Hepatocyte (in vitro differentiated cells): ENCODE results near the gene CDCA7. TPM values are rescaled to one million over a fixed set of nuclear protein-coding genes. Genes with fewer than 3 reads are reported as not detected.

Experiments
- DNase-seq: peaks from one replicate; pipeline ENCODE4 v3.0.0-alpha.2; 2016; ENCODE audit warnings: low spot score
- H2AFZ ChIP-seq: fragments of 200-600 bp; sonication (generic); 2 replicates; pipeline ENCODE4 v1.6.0; 2016; ENCODE audit warnings: antibody characterized with exemption, mild to moderate bottlenecking
- H3K27ac ChIP-seq: fragments of 200-600 bp; sonication (generic); 2 replicates; pipeline ENCODE4 v1.5.1; 2016; ENCODE audit warnings: mild to moderate bottlenecking
- H3K27me3 ChIP-seq: fragments of 200-600 bp; sonication (generic); 2 replicates; pipeline ENCODE4 v1.6.1; 2016
- H3K36me3 ChIP-seq: fragments of 200-600 bp; sonication (generic); replicated peaks from 2 replicates; pipeline ENCODE4 v1.5.1; 2016; ENCODE audit warnings: low read depth; ENCODE audit not compliant: insufficient read depth
- H3K4me1 ChIP-seq: fragments of 200-600 bp; sonication (generic); 2 replicates; pipeline ENCODE4 v1.5.1; 2016; ENCODE audit warnings: mild to moderate bottlenecking, moderate library complexity; ENCODE audit not compliant: insufficient read depth
- H3K4me2 ChIP-seq: fragments of 200-600 bp; sonication (generic); 2 replicates; pipeline ENCODE4 v1.6.0; 2016
- H3K4me3 ChIP-seq: fragments of 200-600 bp; sonication (generic); 2 replicates; pipeline ENCODE4 v1.5.1; 2016; ENCODE audit warnings: mild to moderate bottlenecking
- H3K79me2 ChIP-seq: fragments of 200-600 bp; sonication (generic); 2 replicates; pipeline ENCODE4 v1.6.0; 2017; ENCODE audit warnings: mild to moderate bottlenecking
- H3K9me2 ChIP-seq: fragments of 200-600 bp; sonication (generic); replicated peaks from 2 replicates; pipeline ENCODE4 v1.6.0; 2017; ENCODE audit warnings: mild to moderate bottlenecking; ENCODE audit not compliant: insufficient read depth
- H3K9me3 ChIP-seq: fragments of 200-600 bp; sonication (generic); 2 replicates; pipeline ENCODE4 v1.5.1; 2016; ENCODE audit warnings: low read depth, mild to moderate bottlenecking
- H4K20me1 ChIP-seq: fragments of 200-600 bp; sonication (generic); 2 replicates; pipeline ENCODE4 v1.6.0; 2016; ENCODE audit warnings: mild to moderate bottlenecking; ENCODE audit not compliant: insufficient read depth, poor library complexity, severe bottlenecking
- CTCF ChIP-seq: fragments of 200-600 bp; sonication (generic); IDR thresholded peaks from 2 replicates; pipeline ENCODE4 v1.5.1; 2016; ENCODE audit warnings: antibody characterized with exemption, mild to moderate bottlenecking; ENCODE audit not compliant: poor library complexity
- EZH2 ChIP-seq: fragments of 200-600 bp; sonication (generic); IDR thresholded peaks from 2 replicates; pipeline ENCODE4 v1.6.1; 2016; ENCODE audit warnings: antibody characterized with exemption, mild to moderate bottlenecking, borderline replicate concordance
- EZH2phosphoT487 ChIP-seq: fragments of 200-600 bp; sonication (generic); IDR thresholded peaks from one replicate; pipeline ENCODE4 v1.6.1; 2018; ENCODE audit warnings: antibody characterized with exemption, mild to moderate bottlenecking, low read depth, moderate library complexity; ENCODE audit not compliant: unreplicated experiment, severe bottlenecking
- WGBS: methylation state at CpG from one replicate; pipeline ENCODE4 v1.1.6; 2016; ENCODE audit warnings: low lambda C conversion rate; ENCODE audit errors: missing lambda C conversion rate; 5-methylcytosine and 5-hydroxymethylcytosine counted together
- polyA plus RNA-seq: library from polyadenylated mRNA; unstranded; fragments of >200 nt; fragmentation: Nextera tagmentation; extraction: Ambion mirVana; gene quantifications from 2 replicates; pipeline ENCODE4 v1.2.1, GENCODE V29; 2016
- total RNA-seq: library from RNA; depleted of rRNA; stranded (reverse); fragments of >200 nt; gene quantifications from 2 replicates; pipeline ENCODE4 v1.2.3, GENCODE V29; 2014

CDCA7 gene
- total and polyA plus RNA-seq, 2 experiments from 2014 or later = 4.9 to 8.7 TPM

- H3K36me3 ChIP-seq = no peaks in the 10 kb centered on the region
- no peak for TF ChIP-seq EZH2phosphoT487
- no peak for TF ChIP-seq EZH2
- TF ChIP-seq CTCF = no peak
- no peak overlapping the region for H3K4me3 ChIP-seq
- H2AFZ ChIP-seq = no peak overlapping the region
- H3K9me3 ChIP-seq = no peaks in the 10 kb centered on the region
- H3K9me2 ChIP-seq = no peaks in the 10 kb centered on the region
- no peak overlapping the region for H3K27ac ChIP-seq
- no peaks in the 10 kb centered on the region for H4K20me1 ChIP-seq
- peaks cover 3% of the 10 kb centered on the region for H3K4me1 ChIP-seq
- H3K79me2 ChIP-seq = no peaks in the 10 kb centered on the region
- H3K4me2 ChIP-seq = no peak overlapping the region
- H3K27me3 ChIP-seq = no peaks in the 10 kb centered on the region
- DNase-seq = no peak
- WGBS = 96% methylated on average over 5 of the region's 5 CpGs
These were observed 35.4 kb downstream of the CDCA7 start for GRCh38 chr2:173390036-173390435.

- Histone ChIP-seq H3K4me2 (no peak overlapping the region), H3K27ac (no peak overlapping the region), H3K27me3 (no peaks in the 10 kb centered on the region), H3K4me1 (no peaks in the 10 kb centered on the region), H2AFZ (no peak overlapping the region), H3K36me3 (no peaks in the 10 kb centered on the region), H4K20me1 (no peaks in the 10 kb centered on the region), H3K79me2 (no peaks in the 10 kb centered on the region), H3K4me3 (no peak overlapping the region), H3K9me3 (no peaks in the 10 kb centered on the region), H3K9me2 (no peaks in the 10 kb centered on the region)
- 73% methylated on average over 5 of the region's 5 CpGs for WGBS
- DNase-seq = no peak
- TF ChIP-seq EZH2 = no peak
- no peak for TF ChIP-seq EZH2phosphoT487
- TF ChIP-seq CTCF = no peak
These were observed 38.1 kb downstream of the CDCA7 start for GRCh38 chr2:173392731-173393130.

- H3K4me2 ChIP-seq = no peak overlapping the region
- no peaks in the 10 kb centered on the region for H3K9me3 ChIP-seq
- TF ChIP-seq CTCF (no peak), EZH2phosphoT487 (no peak), EZH2 (no peak)
- no peaks in the 10 kb centered on the region for H3K9me2 ChIP-seq
- no peak overlapping the region for H3K27ac ChIP-seq
- DNase-seq = no peak
- H3K27me3 ChIP-seq = no peaks in the 10 kb centered on the region
- H2AFZ ChIP-seq = no peak overlapping the region
- no peaks in the 10 kb centered on the region for H3K36me3 ChIP-seq
- no peaks in the 10 kb centered on the region for H3K79me2 ChIP-seq
- no peaks in the 10 kb centered on the region for H4K20me1 ChIP-seq
- 71% methylated on average over 1 of the region's 1 CpG for WGBS
- H3K4me3 ChIP-seq = no peak overlapping the region
- no peaks in the 10 kb centered on the region for H3K4me1 ChIP-seq
These were observed 38.5 kb downstream of the CDCA7 start for GRCh38 chr2:173393186-173393585.

- no peak overlapping the region for H2AFZ ChIP-seq
- DNase-seq = no peak
- H3K4me2 ChIP-seq = no peak overlapping the region
- H3K4me1 ChIP-seq = no peaks in the 10 kb centered on the region
- no peaks in the 10 kb centered on the region for H3K27me3 ChIP-seq
- WGBS = 96% methylated on average over 1 of the region's 1 CpG
- no peaks in the 10 kb centered on the region for H4K20me1 ChIP-seq
- H3K9me3 ChIP-seq = no peaks in the 10 kb centered on the region
- no peak overlapping the region for H3K4me3 ChIP-seq
- H3K79me2 ChIP-seq = no peaks in the 10 kb centered on the region
- no peaks in the 10 kb centered on the region for H3K9me2 ChIP-seq
- no peaks in the 10 kb centered on the region for H3K36me3 ChIP-seq
- TF ChIP-seq EZH2 (no peak), EZH2phosphoT487 (no peak), CTCF (no peak)
- no peak overlapping the region for H3K27ac ChIP-seq
These were observed 39.0 kb downstream of the CDCA7 start for GRCh38 chr2:173393636-173394035.
